KMS-11 (cell line): ENCODE data around the gene CTNNA1.

Source experiments
- H2AFZ ChIP-seq: fragments of 200-600 bp; sonication (generic); 2 replicates; pipeline ENCODE4 v1.6.1; 2016; ENCODE audit warnings: antibody characterized with exemption, mixed run types, low read depth
- H3K27ac ChIP-seq: fragments of 200-600 bp; sonication (generic); 2 replicates; pipeline ENCODE4 v1.6.1; 2016; ENCODE audit warnings: mild to moderate bottlenecking, mixed run types
- H3K27me3 ChIP-seq: fragments of 200-600 bp; sonication (generic); 2 replicates; pipeline ENCODE4 v1.6.1; 2017; ENCODE audit warnings: mild to moderate bottlenecking, low read depth, mixed run types, moderate library complexity; ENCODE audit not compliant: insufficient read depth
- H3K36me3 ChIP-seq: fragments of 200-600 bp; sonication (generic); 2 replicates; pipeline ENCODE4 v1.6.1; 2017; ENCODE audit warnings: mild to moderate bottlenecking, mixed run types; ENCODE audit not compliant: insufficient read depth
- H3K4me1 ChIP-seq: fragments of 200-600 bp; sonication (generic); 2 replicates; pipeline ENCODE4 v1.6.1; 2016; ENCODE audit warnings: mild to moderate bottlenecking, low read depth, mixed run types; ENCODE audit not compliant: poor library complexity, severe bottlenecking
- H3K4me2 ChIP-seq: fragments of 200-600 bp; sonication (generic); 2 replicates; pipeline ENCODE4 v1.7.0; 2016; ENCODE audit warnings: mild to moderate bottlenecking, mixed run types
- H3K4me3 ChIP-seq: fragments of 200-600 bp; sonication (generic); IDR thresholded peaks from 2 replicates; pipeline ENCODE4 v1.6.1; 2017; ENCODE audit warnings: low read depth, low read length, mixed read lengths; ENCODE audit not compliant: insufficient read depth
- H3K79me2 ChIP-seq: fragments of 200-600 bp; sonication (generic); 2 replicates; pipeline ENCODE4 v1.6.1; 2016; ENCODE audit warnings: low read depth, mixed run types; ENCODE audit not compliant: insufficient read depth
- H3K9ac ChIP-seq: fragments of 200-600 bp; sonication (generic); 2 replicates; pipeline ENCODE4 v1.6.1; 2016; ENCODE audit warnings: mild to moderate bottlenecking, mixed run types
- H4K20me1 ChIP-seq: fragments of 200-600 bp; sonication (generic); 2 replicates; pipeline ENCODE4 v1.6.1; 2016; ENCODE audit warnings: mild to moderate bottlenecking, mixed run types; ENCODE audit not compliant: insufficient read depth
- CTCF ChIP-seq: fragments of 200-600 bp; sonication (generic); conservative IDR thresholded peaks from 2 replicates; pipeline ENCODE4 v1.6.1; 2017; ENCODE audit warnings: low read depth, mild to moderate bottlenecking, antibody characterized with exemption, low read length, moderate library complexity, mixed read lengths

CTNNA1 gene

GRCh38 chr5:138942066-138942465 lies 188.8 kb downstream of the CTNNA1 start:
- Histone ChIP-seq H3K27ac (no peak overlapping the region), H3K4me1 (peaks cover 6% of the 10 kb centered on the region), H3K4me3 (no peak overlapping the region), H4K20me1 (no peaks in the 10 kb centered on the region), H3K36me3 (no peaks in the 10 kb centered on the region), H3K9ac (no peak overlapping the region), H2AFZ (no peak overlapping the region), H3K27me3 (no peaks in the 10 kb centered on the region), H3K79me2 (no peaks in the 10 kb centered on the region), H3K4me2 (no peak overlapping the region)
- TF ChIP-seq CTCF, result no peak

- H4K20me1 ChIP-seq, result no peaks in the 10 kb centered on the region
- H3K27ac ChIP-seq, result no peak overlapping the region
- H3K4me2 ChIP-seq, result no peak overlapping the region
- no peak overlapping the region for H3K9ac ChIP-seq
- no peak overlapping the region for H2AFZ ChIP-seq
- no peaks in the 10 kb centered on the region for H3K27me3 ChIP-seq
- H3K79me2 ChIP-seq, result no peaks in the 10 kb centered on the region
- TF ChIP-seq CTCF, result no peak
- no peak overlapping the region for H3K4me3 ChIP-seq
- peaks cover 6% of the 10 kb centered on the region for H3K4me1 ChIP-seq
- H3K36me3 ChIP-seq, result no peaks in the 10 kb centered on the region
Measured at GRCh38 chr5:138942861-138943260, 189.6 kb downstream of the CTNNA1 start.

DNA sequence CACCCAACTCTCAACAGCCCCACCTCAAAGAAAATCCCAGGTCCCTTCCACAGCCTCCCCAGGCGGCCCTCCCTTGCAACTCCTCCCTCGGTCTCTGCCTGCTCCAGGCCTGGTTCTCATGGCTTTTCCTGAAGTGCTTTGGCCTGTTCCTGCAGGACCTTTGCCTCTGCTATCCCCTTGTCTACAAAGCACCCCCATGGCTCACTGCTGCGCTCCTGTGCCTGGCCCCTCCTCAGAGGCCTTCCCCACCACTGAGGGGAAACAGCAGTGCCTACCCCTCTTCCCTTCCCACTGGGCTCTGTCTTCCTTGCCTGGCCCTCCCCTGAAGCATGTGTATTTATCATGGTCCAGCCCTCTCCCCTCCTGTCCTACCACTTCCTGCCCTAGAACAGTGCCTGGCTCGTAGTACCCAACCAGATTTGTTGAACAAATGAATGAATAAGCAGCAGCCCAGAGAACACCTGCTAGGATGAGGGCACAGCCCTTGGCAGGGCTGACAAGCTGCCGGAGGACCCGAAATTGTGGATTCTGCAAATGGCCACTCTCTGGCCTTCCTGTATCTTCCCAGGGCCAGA lies 190.5 kb downstream of the CTNNA1 start:
- Histone ChIP-seq H3K27ac (no peak overlapping the region), H3K27me3 (no peaks in the 10 kb centered on the region), H3K9ac (no peak overlapping the region), H3K4me1 (peaks cover 1% of the 10 kb centered on the region), H3K4me2 (no peak overlapping the region), H3K79me2 (no peaks in the 10 kb centered on the region), H3K4me3 (no peak overlapping the region), H3K36me3 (no peaks in the 10 kb centered on the region), H2AFZ (no peak overlapping the region), H4K20me1 (no peaks in the 10 kb centered on the region)
- TF ChIP-seq CTCF, result no peak

DNA sequence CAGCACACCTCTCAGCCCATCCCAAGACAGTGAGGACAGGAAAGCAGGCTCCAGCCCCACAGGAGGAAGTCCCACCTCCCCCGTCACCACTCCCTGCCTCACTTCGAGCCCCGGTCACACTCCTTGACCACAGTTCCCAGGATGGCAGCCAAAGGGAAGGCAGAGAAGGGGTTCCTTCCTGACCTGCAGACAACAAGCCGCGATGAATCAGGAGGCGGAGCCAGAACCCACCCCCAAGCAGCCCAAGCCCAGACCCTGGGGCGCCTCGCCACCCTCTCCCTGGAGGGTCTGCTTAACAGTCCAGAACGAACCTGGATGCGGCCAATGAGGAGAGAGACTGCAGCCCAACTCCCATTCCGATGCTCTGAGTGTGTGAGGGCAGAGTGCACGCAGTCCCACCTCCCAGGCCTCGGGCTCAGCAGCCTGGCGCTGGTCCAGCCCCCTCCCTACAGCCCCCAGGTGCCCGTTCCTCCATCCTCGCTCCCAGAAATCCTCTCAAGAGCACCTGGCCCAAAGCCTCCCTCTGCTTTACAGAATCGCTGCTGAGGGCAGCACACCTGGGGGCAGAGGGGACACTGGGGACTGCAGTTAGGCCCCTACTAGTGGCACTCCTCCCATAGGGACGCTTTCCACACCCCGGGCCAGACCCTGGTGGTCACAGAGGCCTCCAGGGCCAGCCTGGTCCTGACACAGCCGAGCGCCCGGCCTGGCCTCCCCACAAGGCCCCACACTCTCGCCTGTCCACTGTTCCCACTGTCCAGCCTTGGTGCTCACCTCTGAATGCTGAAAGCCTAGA lies 191.5 kb downstream of the CTNNA1 start:
- Histone ChIP-seq H3K27ac (no peak overlapping the region), H3K4me1 (no peaks in the 10 kb centered on the region), H3K4me3 (no peak overlapping the region), H3K36me3 (no peaks in the 10 kb centered on the region), H3K4me2 (no peak overlapping the region), H3K9ac (no peak overlapping the region), H4K20me1 (no peaks in the 10 kb centered on the region), H3K27me3 (no peaks in the 10 kb centered on the region), H3K79me2 (no peaks in the 10 kb centered on the region), H2AFZ (no peak overlapping the region)
- TF ChIP-seq CTCF, result no peak
